Activated CD8-positive, alpha-beta memory T cell treated with anti-CD3 and anti-CD28 coated beads for 36 hours (primary cell): ENCODE measurements around the gene AP3S1. TPM values are rescaled to one million over a fixed set of nuclear protein-coding genes. Genes with fewer than 3 reads are reported as not detected.
"Not testable (repeated sequence)": the region's sequence is repeated elsewhere in the genome, so short reads cannot be mapped to it uniquely, and the experiment has no call there.

Experiments used
- CTCF ChIA-PET: fragments of 350-600 bp; sonication (Branson Sonifier 250); formaldehyde crosslinking; loops from one replicate; lab custom pipeline; 2021; ENCODE audit warnings: antibody characterized with exemption; lab: Charles Lee
- POLR2A ChIA-PET: fragments of 350-600 bp; sonication (Branson Sonifier 250); formaldehyde crosslinking; loops from one replicate; lab custom pipeline; 2021; ENCODE audit warnings: antibody characterized with exemption; lab: Charles Lee
- total RNA-seq, 2 experiments: library from RNA; stranded (reverse); gene quantifications; one replicate each; pipeline ENCODE4 v1.2.3, GENCODE V29; 2021

Gene AP3S1
- total RNA-seq, 2 experiments from 2014 or later: 75.6 to 80.7 TPM

DNA sequence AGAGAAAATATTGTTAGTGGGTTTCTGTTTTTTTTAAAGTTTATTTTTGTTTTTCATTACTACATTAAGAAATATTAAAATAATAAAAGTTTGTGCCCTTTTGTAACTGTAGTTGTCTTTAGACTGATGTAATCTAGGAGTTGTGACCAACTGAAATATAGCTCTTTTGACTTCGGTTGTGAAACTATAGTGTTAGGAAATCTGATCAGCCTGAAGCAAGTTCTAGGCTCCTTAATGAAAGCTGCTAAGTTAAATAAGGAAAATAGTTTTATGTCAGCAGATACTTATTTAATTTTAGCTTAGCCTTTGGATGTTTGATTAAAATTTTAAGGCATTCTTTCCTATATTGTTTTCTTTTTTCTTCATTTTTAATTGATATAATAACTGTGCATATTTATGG lies 14.2 kb downstream of the AP3S1 start:
- ChIA-PET CTCF (interaction anchor here (0.6 to 1.0 kb wide), 2 partner anchors 13 to 17 kb away, joined by 3 to 4 read pairs; no protein-coding TSS in a partner anchor), POLR2A (no interaction called here)

GRCh38 chr5:115857057-115857479 lies 15.3 kb downstream of the AP3S1 start:
- ChIA-PET POLR2A (no interaction called here), CTCF (no interaction called here)

DNA sequence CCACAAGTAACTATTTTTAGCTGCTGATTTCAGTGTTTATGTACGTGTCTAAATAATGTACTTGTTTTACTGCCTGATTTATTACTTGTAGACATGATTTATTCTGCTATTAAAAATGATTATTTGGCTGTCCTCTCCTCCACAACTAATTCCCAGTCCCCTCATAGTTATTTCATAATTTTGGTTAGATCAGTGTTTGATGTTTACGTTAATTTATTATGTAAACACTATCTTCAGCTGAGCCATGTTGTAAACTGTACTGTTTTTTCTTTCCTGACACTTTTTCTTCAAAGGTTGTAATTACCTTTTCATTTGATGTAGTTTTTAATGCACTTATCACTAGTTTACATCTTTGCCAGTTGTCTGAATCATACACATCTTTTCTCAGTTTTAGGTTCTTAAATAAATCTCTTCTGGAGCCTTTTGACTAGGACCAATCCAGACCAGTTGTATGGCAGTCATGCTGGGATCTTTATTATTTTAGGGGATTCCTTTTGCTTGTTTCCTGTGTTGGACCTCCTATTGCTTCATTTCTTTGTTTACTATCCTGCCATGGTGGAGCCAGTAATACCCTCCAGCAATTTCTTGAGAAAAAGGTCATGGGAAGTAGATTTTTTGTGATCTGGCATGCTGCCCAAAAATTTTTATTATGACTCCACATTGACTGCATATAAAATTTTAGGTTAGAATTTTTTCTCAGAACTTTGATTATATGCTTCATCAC lies 16.1 kb downstream of the AP3S1 start:
- ChIA-PET POLR2A (no interaction called here), CTCF (no interaction called here)

DNA sequence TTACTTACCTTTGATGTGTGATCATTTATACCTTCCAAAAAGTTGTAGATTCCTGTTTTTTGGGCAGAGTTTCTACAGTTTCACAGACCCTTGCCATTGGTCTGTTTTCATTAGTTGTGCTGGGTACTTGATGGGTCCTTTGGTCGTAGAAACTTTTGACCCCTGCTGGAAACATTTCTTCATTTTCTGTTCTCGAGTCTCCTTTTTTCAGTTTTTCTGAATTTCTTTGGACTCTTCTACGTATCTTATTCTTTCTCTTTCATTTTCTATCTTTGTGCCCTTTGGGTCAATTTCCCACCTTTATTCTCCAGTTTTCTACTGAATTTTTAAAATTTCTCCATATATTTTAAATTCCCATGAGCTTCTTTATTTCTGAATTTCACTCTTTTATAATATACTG lies 16.7 kb downstream of the AP3S1 start:
- CTCF ChIA-PET: no interaction called here

DNA sequence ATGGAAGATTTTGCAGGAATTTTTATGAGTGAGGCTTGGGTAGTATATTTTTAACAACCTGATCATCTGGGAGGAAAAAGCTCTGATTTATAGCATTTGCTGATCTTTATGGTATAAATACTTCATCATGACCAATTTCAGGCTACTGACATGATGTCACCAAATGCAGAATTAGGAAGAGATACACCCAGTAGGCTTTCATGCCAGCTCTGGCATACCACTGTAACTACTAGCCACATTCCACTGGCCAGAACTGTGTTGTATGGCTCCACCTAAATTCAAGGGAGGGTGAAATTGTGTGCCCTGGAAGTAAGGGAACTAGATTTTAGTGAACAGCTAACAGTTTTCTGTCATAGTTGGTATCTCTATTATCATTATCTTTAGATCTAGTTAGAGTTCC lies 17.6 kb downstream of the AP3S1 start:
- ChIA-PET CTCF (no interaction called here), POLR2A (no interaction called here)

More for the DNA sequence above, 16.7 kb downstream of the AP3S1 start:
- POLR2A ChIA-PET: no interaction called here

- CTCF ChIA-PET: no interaction called here
- POLR2A ChIA-PET: no interaction called here
Measured at GRCh38 chr5:115869256-115869795, 27.6 kb downstream of the AP3S1 start.

- CTCF ChIA-PET: no interaction called here
- POLR2A ChIA-PET: no interaction called here
Measured at GRCh38 chr5:115872447-115872846, 30.7 kb downstream of the AP3S1 start.

DNA sequence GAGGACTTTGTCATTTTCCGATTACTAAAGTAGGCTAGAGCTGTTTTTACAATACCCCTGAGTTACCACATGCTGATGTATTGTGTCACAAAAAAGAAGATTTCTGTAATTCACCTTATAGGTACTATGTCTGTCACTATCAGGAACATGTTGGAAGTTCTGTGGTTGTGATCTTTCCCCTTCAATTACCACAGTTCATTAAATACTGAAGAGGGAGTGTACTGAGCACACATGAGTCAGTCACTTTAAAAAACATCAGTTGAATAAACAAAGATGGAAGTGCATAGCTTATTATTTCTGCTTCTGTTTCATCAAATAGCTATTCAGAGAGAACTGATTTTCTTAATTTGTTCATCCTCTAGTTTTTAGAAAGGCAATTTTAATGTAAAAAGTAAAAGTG lies 31.7 kb downstream of the AP3S1 start:
- ChIA-PET CTCF (no interaction called here), POLR2A (no interaction called here)

- POLR2A ChIA-PET: no interaction called here
- CTCF ChIA-PET: no interaction called here
Measured at GRCh38 chr5:115875447-115875846, 33.7 kb downstream of the AP3S1 start.

- POLR2A ChIA-PET, CTCF ChIA-PET: not testable (repeated sequence)
Measured at GRCh38 chr5:115877342-115877741, 35.6 kb downstream of the AP3S1 start.

GRCh38 chr5:115882434-115882833 lies 40.7 kb downstream of the AP3S1 start:
- POLR2A ChIA-PET: not testable (repeated sequence)

DNA sequence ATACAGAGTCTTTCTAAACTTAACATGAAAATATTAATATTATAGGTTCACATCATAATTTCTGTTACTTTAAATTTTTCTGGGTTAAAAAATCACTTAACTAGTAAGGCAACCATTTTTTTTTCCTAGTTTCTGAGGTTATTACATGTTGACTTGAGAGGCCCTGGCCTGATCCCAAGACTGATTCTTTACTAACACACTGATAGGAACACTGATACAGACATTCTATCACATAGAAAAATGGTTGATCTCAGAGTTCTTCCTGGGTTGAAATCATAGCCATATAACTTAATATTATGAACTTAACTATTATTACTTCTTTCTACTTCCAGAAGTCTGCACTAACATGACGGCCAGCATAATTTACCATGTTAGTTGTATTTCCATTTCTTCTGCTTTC lies 43.0 kb downstream of the AP3S1 start:
- POLR2A ChIA-PET: no interaction called here
- CTCF ChIA-PET: no interaction called here

More at GRCh38 chr5:115882434-115882833, 40.7 kb downstream of the AP3S1 start:
- CTCF ChIA-PET: not testable (repeated sequence)

DNA sequence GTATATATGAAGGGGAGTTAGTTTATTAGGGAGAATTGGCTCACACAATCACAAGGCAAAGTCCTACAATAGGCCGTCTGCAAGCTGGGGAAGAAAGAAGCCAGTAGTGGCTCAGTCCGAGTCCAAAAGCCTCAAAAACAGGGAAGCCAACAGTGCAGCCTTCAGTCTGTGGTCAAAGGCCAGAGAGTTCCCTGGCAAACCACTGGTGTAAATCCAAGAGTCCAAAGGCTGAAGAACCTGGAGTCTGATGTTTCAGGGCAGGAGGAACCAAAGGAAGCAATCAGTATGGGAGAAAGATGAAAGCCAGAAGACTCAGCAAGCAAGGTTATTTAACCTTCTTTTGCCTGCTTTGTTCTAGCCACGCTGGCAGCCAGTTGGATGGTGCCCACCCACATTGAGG lies 43.5 kb downstream of the AP3S1 start:
- POLR2A ChIA-PET, CTCF ChIA-PET: not testable (repeated sequence)

- CTCF ChIA-PET: no interaction called here
- POLR2A ChIA-PET: interaction anchor here (0.6 kb wide), 1 partner anchor 286 kb away, joined by 6 read pairs; the partner anchor contains the start of gene TICAM2
Measured at GRCh38 chr5:115888027-115888426, 46.3 kb downstream of the AP3S1 start.

- POLR2A ChIA-PET: no interaction called here
- CTCF ChIA-PET: no interaction called here
Measured at GRCh38 chr5:115892021-115892420, 50.3 kb downstream of the AP3S1 start.

DNA sequence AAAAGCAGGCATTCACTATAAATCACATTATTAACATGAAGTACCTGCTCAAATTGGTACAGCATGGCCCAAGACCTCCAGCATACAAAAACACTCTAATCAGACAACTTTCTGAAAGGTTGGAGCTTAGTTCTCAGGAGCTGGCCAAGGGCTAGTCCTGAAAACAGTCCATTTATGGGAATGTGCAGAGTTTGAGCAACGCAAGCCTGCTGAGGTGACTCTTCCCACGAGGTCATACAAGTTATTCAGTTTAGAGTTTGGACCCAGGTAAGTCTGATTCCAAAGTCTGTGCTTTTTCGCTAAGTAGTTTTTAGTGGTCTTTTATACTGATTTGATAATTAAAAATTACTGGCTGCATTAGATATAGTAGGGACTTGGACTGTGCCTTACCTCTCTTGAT lies 52.6 kb downstream of the AP3S1 start:
- CTCF ChIA-PET: no interaction called here
- POLR2A ChIA-PET: no interaction called here

DNA sequence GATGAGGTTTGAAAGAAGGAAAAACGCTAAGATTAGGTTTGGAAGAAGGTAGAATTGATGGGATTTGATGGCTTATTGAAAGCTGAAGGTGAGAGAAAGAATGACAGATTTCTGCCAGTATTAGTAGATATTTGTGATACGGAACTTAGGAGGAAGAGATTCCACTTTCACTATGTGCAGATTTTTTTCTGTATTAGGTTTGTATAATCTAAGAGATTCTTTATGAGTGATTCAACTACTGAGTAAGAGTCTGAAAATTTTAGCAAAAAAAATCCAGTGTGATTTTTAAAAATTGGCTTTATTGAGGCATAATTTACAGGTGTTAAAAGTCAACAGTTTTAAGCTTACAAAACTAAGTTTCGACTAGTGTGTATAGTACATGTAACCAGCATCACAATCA lies 54.1 kb downstream of the AP3S1 start:
- POLR2A ChIA-PET: no interaction called here

GRCh38 chr5:115898656-115899055 lies 56.9 kb downstream of the AP3S1 start:
- ChIA-PET POLR2A (no interaction called here), CTCF (no interaction called here)

More for the DNA sequence above, 54.1 kb downstream of the AP3S1 start:
- CTCF ChIA-PET: no interaction called here

GRCh38 chr5:115907177-115907576 lies 65.4 kb downstream of the AP3S1 start:
- POLR2A ChIA-PET: no interaction called here
- CTCF ChIA-PET: no interaction called here

DNA sequence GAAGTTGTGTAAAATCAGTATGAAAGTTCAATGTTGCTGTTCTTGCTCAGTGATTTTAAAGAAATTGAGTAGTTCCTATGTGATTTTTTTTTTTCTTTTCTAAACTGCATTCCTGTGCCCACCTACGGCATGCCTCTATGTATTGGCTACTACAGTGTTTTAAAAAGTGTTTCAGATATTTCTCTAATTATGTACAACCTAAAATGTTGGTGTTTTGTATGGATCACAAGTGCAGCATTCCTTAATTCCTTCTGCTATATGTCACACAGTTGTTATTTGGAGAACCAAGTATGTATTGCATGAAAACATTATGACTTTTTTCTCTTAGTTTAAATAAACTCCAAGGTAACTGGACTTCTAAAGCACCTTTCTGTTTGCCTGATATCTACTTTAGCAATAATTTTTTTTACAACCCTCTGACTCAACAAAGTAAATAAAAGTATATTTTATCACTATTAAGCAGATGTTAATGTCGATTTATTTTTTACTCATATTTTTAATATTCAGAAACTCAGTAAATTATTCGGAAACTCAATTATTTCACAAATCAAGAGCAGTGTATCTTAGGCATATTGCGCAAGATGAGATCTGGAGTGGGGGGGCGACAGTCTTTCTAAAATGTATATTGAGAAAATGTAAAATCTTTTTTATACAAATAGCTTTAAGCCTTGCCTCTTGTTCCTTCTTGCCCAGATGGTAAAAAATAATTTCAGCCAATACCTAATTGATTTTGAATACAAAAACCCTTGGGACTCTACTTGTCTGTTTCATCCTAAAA lies 72.1 kb downstream of the AP3S1 start:
- POLR2A ChIA-PET, CTCF ChIA-PET: not testable (repeated sequence)
